GM12875 (cell line): ENCODE measurements around the gene GAD1.

ENCODE experiments used
- H3K4me3 ChIP-seq: one replicate; pipeline ENCODE4 v1.5.1; 2011; ENCODE audit warnings: low read depth, low read length, control low read depth
- TF ChIP-seq, protein P1 (sequence below): IDR thresholded peaks from 2 replicates; pipeline ENCODE4 v1.5.1; 2011; ENCODE audit warnings: low read depth, mild to moderate bottlenecking, control low read depth, inconsistent platforms, low read length, moderate library complexity, borderline replicate concordance; ENCODE audit not compliant: insufficient read depth

Gene GAD1

DNA sequence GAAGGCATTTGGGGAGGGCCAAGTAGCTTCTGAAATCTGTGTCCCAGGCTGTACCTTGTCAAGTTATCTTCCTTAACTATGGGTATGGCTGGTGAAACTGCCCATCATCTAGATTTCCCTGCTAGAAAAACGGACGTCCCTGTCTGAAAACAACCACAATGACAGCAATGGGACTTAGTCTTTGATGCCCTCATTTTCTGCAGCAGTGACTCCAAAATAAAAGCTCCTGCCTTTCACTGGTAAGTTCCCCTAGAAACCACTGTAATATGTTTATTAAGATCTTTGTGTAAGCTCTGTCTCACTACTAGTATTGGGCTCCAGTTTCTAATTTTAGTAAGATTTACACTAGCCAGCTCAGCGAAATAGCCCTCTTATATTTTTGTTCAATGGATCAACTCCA, 65.2 kb downstream of the GAD1 start:
- no peak overlapping the region for H3K4me3 ChIP-seq
- TF ChIP-seq, protein P1, sequence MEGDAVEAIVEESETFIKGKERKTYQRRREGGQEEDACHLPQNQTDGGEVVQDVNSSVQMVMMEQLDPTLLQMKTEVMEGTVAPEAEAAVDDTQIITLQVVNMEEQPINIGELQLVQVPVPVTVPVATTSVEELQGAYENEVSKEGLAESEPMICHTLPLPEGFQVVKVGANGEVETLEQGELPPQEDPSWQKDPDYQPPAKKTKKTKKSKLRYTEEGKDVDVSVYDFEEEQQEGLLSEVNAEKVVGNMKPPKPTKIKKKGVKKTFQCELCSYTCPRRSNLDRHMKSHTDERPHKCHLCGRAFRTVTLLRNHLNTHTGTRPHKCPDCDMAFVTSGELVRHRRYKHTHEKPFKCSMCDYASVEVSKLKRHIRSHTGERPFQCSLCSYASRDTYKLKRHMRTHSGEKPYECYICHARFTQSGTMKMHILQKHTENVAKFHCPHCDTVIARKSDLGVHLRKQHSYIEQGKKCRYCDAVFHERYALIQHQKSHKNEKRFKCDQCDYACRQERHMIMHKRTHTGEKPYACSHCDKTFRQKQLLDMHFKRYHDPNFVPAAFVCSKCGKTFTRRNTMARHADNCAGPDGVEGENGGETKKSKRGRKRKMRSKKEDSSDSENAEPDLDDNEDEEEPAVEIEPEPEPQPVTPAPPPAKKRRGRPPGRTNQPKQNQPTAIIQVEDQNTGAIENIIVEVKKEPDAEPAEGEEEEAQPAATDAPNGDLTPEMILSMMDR: no peak

DNA sequence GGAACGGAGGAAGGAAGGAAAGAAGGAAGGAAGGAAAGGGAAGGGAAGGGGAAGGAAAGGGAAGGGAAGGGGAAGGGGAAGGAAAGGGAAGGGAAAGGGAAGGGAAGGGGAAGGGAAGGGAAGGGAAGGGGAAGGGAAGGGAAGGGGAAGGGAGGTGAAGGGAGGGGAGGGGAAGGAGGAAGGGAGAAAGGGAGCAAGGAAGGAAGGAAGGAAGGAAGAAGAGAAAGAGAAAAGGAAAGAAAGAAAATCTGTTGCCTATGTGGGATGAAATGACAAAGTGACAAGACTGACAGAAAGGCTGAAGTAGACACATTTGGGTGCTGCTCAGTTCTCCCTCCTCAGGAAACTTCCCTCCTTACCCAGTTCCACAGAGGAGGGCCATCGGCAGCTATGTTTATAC, 66.1 kb downstream of the GAD1 start:
- TF ChIP-seq, protein P1: no peak
- H3K4me3 ChIP-seq: no peak overlapping the region

DNA sequence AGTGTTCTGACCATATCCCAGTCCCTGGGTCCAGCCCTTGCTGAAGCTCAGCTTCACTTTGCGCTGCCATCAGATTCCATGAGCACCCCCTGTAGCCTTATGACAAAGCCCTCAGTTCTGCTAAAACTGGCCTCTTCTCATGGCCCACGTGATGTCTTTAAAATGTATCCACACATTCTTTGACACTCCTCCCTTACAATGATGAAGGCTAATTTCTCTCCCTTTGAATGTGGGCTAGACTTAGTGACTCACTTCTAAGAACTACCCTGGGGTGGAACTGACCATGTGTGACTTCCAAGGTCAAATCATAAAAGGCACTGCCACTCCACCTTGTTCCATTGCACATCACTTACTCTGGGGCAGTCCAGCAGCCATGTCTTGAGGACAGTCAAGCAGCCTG, 67.0 kb downstream of the GAD1 start:
- no peak overlapping the region for H3K4me3 ChIP-seq
- TF ChIP-seq, protein P1: no peak

DNA sequence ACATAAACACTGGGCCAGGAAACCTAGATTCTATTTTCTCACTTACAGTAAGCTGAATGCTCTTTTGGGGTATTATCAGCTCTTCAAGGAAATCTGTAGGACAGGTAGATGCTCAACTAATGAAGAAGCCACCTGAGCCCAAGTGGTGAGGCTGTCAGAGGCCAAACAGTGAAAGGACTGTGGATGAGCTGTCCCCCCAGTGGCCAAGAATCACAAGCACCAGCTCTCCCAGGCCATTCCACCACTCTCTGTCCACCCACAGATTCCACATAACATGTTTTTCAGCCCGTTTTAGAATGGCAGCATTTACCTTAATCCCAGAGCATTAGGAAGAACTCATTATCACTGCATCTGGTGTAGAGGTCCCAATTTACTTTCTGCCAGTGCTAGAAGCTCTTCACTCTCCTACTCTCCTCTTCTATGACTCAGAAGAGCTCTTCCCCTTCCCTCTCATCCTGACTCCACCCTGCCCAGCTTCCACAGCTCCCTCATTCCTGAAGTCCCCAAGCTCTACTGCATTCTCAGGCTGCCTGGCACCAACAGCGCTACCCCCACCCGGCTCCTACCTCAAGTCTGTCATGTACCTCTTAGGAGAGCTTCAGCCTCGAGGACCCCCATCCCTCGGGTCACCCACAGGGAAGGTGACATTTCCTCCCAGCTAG, 68.6 kb downstream of the GAD1 start:
- H3K4me3 ChIP-seq: no peak overlapping the region
- TF ChIP-seq, protein P1: no peak

DNA sequence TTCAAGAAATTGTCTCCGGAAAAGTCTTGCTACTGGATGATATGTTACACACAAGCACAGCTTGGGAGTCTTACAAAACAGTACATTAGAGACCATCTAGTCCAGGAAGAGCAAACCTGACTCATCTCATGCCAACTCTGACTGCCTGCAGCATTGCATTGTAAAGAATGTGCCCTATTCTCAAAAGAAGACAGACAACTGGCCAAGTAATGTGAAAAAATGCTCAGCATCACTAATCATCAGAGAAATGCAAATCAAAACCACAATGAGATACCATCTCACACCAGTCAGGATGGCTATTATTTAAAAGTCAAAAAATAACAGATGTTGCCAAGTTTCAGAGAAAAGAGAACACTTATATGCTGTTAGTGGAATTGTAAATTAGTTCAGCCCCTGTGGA, 69.7 kb downstream of the GAD1 start:
- no peak overlapping the region for H3K4me3 ChIP-seq
- TF ChIP-seq, protein P1: no peak

DNA sequence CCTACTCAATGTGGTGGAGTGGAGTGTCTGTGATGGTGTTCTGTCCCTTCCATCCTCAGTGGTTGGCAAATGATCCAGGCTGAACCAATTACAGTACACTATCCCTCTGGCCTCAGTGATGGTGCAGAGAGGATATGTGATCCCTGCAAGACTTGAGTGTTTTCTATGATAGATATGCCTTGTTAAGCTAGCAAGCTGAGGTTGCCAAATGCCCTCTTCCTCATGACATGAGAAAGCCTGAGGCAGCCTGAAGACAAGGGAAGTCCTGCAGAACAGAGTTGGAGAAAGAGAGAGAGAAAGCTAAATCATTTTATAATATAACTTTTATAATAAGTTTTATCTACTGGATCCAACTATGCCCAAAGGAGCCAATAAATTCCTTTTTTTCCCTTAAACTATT, 70.8 kb downstream of the GAD1 start:
- TF ChIP-seq, protein P1: no peak
- H3K4me3 ChIP-seq: no peak overlapping the region

DNA sequence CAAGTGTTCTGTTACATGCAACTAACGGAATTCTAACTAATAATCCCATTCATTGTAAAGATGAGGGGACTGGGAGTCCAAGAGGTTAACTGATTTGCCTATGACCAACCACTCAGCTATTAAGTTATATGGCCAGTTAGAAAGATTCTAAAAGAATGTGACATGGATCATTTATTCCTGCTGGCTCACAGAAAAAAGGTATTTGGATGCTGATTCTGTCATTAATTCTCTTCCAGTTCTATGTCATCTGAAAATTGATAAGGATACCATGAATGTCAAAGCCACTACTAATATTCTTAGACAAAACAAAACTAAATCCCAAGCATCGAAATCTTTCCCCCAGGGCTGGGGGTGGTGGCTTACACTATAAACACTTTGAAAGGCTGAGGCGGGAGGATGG, 71.2 kb downstream of the GAD1 start:
- H3K4me3 ChIP-seq: no peak overlapping the region
- TF ChIP-seq, protein P1: no peak
